ENCODE results near the gene ULK2. TPM values are rescaled to one million over a fixed set of nuclear protein-coding genes. Genes with fewer than 3 reads are reported as not detected.

The ULK2 gene
- total RNA-seq, 2 experiments from 2014 or later: 6.8 TPM; not detected in 1

DNA sequence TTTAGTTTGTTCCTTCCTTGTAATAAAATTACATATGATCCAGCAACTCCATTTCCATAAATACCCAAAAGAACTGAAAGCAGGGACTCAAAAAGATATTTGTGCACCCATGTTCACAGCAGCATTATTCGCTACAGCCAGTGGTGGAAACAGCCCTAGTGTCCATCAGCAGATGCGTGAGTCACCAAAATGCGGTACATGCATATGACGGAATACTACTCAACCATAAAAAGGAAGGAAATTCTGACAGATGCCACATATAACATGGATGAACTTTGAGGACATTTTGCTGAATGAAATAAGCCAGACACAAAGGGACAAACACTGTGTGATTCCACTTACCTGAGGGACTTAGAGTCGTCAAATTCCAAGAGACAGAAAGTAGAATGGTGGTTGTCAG, 142.2 kb downstream of the ULK2 start:
- ChIA-PET CTCF (ENCODE audit: unreplicated experiment) (no interaction called here), POLR2A (no interaction called here)
- Histone ChIP-seq H2AFZ (ENCODE audit: low read length) (no peak overlapping the region), H3K27ac (ENCODE audit: low read depth, low read length, poor library complexity, severe bottlenecking) (no peak overlapping the region), H3K4me3 (ENCODE audit: low read depth, low read length, poor library complexity, severe bottlenecking) (no peak overlapping the region), H3K4me1 (ENCODE audit: insufficient read depth, low read length, poor library complexity, severe bottlenecking) (no peaks in the 10 kb centered on the region), H3K36me3 (ENCODE audit: insufficient read depth, low read length) (no peaks in the 10 kb centered on the region), H3K79me2 (ENCODE audit: insufficient read depth, low read depth, low read length) (no peaks in the 10 kb centered on the region), H3K4me2 (ENCODE audit: low read length) (no peak overlapping the region), H3K9me2 (ENCODE audit: insufficient read depth, low read length) (no peaks in the 10 kb centered on the region), H4K20me1 (ENCODE audit: insufficient read depth, low read length) (no peaks in the 10 kb centered on the region), H3K9me3 (ENCODE audit: low read length) (no peaks in the 10 kb centered on the region)
- TF ChIP-seq, protein P1, sequence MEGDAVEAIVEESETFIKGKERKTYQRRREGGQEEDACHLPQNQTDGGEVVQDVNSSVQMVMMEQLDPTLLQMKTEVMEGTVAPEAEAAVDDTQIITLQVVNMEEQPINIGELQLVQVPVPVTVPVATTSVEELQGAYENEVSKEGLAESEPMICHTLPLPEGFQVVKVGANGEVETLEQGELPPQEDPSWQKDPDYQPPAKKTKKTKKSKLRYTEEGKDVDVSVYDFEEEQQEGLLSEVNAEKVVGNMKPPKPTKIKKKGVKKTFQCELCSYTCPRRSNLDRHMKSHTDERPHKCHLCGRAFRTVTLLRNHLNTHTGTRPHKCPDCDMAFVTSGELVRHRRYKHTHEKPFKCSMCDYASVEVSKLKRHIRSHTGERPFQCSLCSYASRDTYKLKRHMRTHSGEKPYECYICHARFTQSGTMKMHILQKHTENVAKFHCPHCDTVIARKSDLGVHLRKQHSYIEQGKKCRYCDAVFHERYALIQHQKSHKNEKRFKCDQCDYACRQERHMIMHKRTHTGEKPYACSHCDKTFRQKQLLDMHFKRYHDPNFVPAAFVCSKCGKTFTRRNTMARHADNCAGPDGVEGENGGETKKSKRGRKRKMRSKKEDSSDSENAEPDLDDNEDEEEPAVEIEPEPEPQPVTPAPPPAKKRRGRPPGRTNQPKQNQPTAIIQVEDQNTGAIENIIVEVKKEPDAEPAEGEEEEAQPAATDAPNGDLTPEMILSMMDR (conservative IDR thresholded peaks at IDR 0.05; ENCODE audit: low read length): no peak
- TF ChIP-seq EZH2phosphoT487 (IDR thresholded peaks at IDR 0.05; ENCODE audit: borderline replicate concordance, low read depth, low read length): no peak
- intact Hi-C loops (cut with micrococcal nuclease; ENCODE audit: unreplicated experiment): no loop called here
- DNase-seq (ENCODE audit: low spot score): no peak
- BruUV-seq (replicated peaks): no TSS peak

DNA sequence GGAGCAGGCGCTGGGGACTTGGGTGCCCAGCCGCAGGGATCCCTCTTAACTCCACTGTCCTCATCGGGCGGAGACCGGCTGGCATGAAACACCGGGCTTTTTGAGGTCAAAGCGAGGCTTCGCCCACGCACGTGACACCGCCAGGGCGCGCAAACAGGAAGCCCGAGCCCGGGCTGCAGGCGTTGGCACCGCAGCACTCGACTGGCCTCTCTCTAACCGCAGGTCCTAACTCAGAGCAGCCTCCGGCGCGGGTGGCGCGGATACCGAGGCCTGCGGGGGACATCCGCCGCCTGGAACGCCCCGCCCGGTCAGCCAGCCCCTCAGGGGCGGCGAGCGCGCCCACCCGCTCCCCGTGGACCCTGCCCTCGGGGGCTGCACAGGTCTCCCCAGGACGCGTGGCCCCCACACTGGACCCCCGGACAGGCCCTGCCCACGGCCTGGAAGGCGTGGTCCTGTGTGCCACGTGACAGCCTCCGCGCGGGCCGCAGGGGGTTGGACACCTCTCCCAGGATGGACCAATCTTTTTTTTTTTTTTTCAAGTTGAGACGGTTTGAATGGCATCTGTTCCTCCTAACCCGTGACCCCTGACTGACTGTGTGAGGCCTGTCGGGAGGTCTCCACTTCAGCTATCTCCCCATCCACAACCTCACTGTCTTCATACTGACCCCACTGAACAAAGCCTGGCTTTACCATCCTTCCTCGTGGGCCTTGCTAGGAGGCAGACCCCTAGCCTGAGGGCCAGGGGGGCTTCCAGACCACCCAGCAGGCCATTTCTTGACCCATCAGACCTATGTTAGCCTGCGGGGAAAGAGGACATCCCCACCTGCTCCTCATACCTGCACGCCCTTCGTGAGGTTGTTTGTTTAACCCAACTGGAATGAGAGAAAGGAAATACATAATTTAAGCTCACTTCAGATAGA, 143.0 kb downstream of the ULK2 start:
- H3K4me1 ChIP-seq (ENCODE audit: insufficient read depth, low read length, poor library complexity, severe bottlenecking): no peaks in the 10 kb centered on the region
- no peaks in the 10 kb centered on the region for H3K79me2 ChIP-seq (ENCODE audit: insufficient read depth, low read depth, low read length)
- no peaks in the 10 kb centered on the region for H3K9me2 ChIP-seq (ENCODE audit: insufficient read depth, low read length)
- H3K36me3 ChIP-seq (ENCODE audit: insufficient read depth, low read length): no peaks in the 10 kb centered on the region
- no peak overlapping the region for H3K4me3 ChIP-seq (ENCODE audit: low read depth, low read length, poor library complexity, severe bottlenecking)
- ChIA-PET CTCF (ENCODE audit: unreplicated experiment) (no interaction called here), POLR2A (no interaction called here)
- H3K4me2 ChIP-seq (ENCODE audit: low read length): no peak overlapping the region
- no TSS peak for BruUV-seq (replicated peaks)
- no peak overlapping the region for H3K27ac ChIP-seq (ENCODE audit: low read depth, low read length, poor library complexity, severe bottlenecking)
- no peaks in the 10 kb centered on the region for H3K9me3 ChIP-seq (ENCODE audit: low read length)
- no peak for DNase-seq (ENCODE audit: low spot score)
- TF ChIP-seq EZH2phosphoT487 (IDR thresholded peaks at IDR 0.05; ENCODE audit: borderline replicate concordance, low read depth, low read length): no peak
- TF ChIP-seq, protein P1 (conservative IDR thresholded peaks at IDR 0.05; ENCODE audit: low read length): no peak
- intact Hi-C loops (cut with micrococcal nuclease; ENCODE audit: unreplicated experiment): no loop called here
- no peak overlapping the region for H2AFZ ChIP-seq (ENCODE audit: low read length)
- no peaks in the 10 kb centered on the region for H4K20me1 ChIP-seq (ENCODE audit: insufficient read depth, low read length)

DNA sequence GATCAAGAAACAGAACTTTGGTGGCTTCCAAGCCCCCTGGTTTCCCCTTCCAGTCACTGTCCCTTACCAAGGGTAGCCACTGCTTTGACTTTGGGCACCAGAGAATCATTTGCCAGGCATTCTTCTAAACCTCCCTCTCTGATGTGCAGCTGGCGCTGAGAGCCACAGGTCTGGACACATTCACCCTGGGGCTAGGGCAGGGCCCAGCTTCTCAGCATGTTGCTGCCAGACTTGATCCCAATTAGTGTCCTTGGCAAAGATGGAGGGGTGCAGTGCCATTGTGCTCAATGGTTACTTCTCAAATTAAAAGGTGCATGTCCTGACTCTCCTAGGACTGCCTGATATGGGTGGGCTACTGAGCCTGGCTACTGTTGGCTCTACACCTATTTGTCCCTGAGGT, 143.8 kb downstream of the ULK2 start:
- Histone ChIP-seq H3K79me2 (ENCODE audit: insufficient read depth, low read depth, low read length) (no peaks in the 10 kb centered on the region), H3K36me3 (ENCODE audit: insufficient read depth, low read length) (no peaks in the 10 kb centered on the region), H2AFZ (ENCODE audit: low read length) (no peak overlapping the region), H3K4me2 (ENCODE audit: low read length) (no peak overlapping the region), H3K9me2 (ENCODE audit: insufficient read depth, low read length) (no peaks in the 10 kb centered on the region), H3K9me3 (ENCODE audit: low read length) (no peaks in the 10 kb centered on the region), H3K4me3 (ENCODE audit: low read depth, low read length, poor library complexity, severe bottlenecking) (no peak overlapping the region), H3K27ac (ENCODE audit: low read depth, low read length, poor library complexity, severe bottlenecking) (no peak overlapping the region), H3K4me1 (ENCODE audit: insufficient read depth, low read length, poor library complexity, severe bottlenecking) (no peaks in the 10 kb centered on the region), H4K20me1 (ENCODE audit: insufficient read depth, low read length) (no peaks in the 10 kb centered on the region)
- intact Hi-C loops (cut with micrococcal nuclease; ENCODE audit: unreplicated experiment): no loop called here
- POLR2A ChIA-PET: no interaction called here
- CTCF ChIA-PET (ENCODE audit: unreplicated experiment): no interaction called here
- BruUV-seq (replicated peaks): no TSS peak
- TF ChIP-seq EZH2phosphoT487 (IDR thresholded peaks at IDR 0.05; ENCODE audit: borderline replicate concordance, low read depth, low read length): no peak
- TF ChIP-seq, protein P1 (conservative IDR thresholded peaks at IDR 0.05; ENCODE audit: low read length): no peak
- DNase-seq (ENCODE audit: low spot score): no peak

All from OCI-LY7 (cell line).